Measurements from ENCODE around the gene SOCS4.
"Not testable (repeated sequence)": the region's sequence is repeated elsewhere in the genome, so short reads cannot be mapped to it uniquely, and the experiment has no call there.

SOCS4 gene

DNA sequence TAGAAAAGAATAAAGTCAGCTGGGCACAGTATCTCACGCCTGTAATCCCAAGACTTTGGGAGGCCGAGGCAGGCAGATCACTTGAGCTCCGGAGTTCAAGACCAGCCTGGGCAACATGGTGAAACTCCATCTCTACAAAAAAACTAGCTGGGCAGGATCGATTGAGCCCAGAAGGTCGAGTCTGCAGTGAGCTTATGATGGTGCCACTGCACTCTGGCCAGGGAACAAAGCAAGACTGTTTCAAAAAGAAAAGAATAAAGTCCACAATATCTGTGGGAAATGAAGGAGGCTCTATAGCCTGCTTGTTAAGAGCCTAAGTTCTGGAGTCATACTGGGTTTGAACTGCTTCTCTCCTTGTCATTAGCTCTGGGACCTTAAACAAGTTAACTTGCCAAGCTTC, 32.3 kb downstream of the SOCS4 start:
- no peaks in the 10 kb centered on the region for H3K27me3 Mint-ChIP-seq
- H3K4me1 Mint-ChIP-seq (ENCODE audit: low read depth) = peaks cover 16% of the 10 kb centered on the region
- intact Hi-C loops (cut with micrococcal nuclease) = loop anchor here (10.0 kb wide), 1 partner anchor 215 kb away; the partner anchor contains the start of gene FBXO34
- H3K27ac Mint-ChIP-seq = no peak overlapping the region
- H3K9me3 Mint-ChIP-seq = no peaks in the 10 kb centered on the region
- H3K36me3 Mint-ChIP-seq (ENCODE audit: low read depth) = peaks cover 68% of the 10 kb centered on the region
- no peak overlapping the region for H3K4me3 Mint-ChIP-seq

DNA sequence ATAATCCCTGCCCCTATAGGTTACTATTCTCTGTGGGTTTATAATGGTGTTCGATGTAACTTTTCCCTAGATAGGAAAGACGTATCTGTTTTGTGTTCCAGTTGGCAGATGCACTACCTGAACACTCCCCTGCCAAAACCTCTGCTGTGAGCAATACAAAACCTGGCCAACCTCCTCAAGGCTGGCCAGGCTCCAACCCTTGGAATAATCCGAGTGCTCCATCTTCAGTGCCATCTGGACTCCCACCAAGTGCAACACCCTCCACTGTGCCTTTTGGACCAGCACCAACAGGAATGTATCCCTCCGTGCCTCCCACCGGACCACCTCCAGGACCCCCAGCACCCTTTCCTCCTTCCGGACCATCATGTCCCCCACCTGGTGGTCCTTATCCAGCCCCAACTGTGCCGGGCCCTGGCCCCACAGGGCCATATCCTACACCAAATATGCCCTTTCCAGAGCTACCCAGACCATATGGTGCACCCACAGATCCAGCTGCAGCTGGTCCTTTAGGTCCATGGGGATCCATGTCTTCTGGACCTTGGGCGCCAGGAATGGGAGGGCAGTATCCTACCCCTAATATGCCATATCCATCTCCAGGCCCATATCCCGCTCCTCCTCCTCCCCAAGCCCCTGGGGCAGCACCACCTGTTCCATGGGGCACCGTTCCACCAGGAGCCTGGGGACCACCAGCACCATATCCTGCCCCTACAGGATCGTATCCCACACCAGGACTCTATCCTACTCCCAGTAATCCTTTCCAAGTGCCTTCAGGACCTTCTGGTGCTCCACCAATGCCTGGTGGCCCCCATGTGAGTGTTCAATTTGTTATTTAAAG, 35.7 kb downstream of the SOCS4 start:
- Mint-ChIP-seq H3K27ac (no peak overlapping the region), H3K27me3 (no peaks in the 10 kb centered on the region), H3K4me3 (no peak overlapping the region), H3K36me3 (ENCODE audit: low read depth) (peaks cover 88% of the 10 kb centered on the region), H3K4me1 (ENCODE audit: low read depth) (peaks cover 13% of the 10 kb centered on the region), H3K9me3 (no peaks in the 10 kb centered on the region)
- intact Hi-C loops (cut with micrococcal nuclease) = no loop called here

DNA sequence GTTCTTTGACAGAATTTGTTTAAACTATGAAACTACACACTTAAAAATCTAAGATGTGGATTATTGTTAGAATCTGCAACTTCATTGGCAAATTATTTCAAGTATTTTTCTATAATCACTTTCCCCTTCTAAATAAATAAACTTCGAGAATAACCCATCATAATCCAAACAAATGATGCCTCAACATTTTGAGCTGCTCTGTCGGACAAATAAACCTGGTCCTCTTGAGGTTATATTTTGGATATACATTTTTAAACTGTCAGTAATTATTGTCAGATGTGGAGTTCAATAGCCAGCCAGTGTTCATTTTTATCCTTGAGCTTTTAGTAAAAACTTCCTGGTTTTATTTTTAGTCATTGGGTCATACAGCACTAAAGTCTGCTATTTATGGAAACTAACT, 37.9 kb downstream of the SOCS4 start:
- not testable (repeated sequence) for H3K27ac Mint-ChIP-seq

DNA sequence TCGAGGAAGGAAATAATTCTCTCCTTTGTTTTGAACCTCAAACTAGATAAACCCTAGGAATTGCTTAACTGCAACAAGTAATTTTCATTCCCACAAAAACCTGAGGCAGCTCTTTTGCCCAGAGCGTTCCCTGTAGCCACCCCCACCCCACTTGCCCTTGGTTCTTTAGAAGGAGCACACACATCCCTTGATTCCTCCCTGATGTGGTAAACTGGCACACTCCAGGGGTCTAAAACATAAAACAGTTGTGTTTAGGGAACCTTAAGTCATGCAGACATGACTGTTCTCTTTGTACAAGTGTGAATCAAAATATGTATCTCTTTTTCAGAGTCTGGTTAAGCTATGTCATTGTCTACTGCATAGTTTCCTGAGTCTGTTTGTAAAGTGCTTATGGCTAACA, 38.4 kb downstream of the SOCS4 start:
- intact Hi-C loops (cut with micrococcal nuclease) = no loop called here
- Mint-ChIP-seq H3K27ac (no peak overlapping the region), H3K4me3 (no peak overlapping the region), H3K4me1 (ENCODE audit: low read depth) (peaks cover 8% of the 10 kb centered on the region), H3K36me3 (ENCODE audit: low read depth) (peaks cover 73% of the 10 kb centered on the region), H3K27me3 (no peaks in the 10 kb centered on the region), H3K9me3 (no peaks in the 10 kb centered on the region)

More for the DNA sequence above, 37.9 kb downstream of the SOCS4 start:
- peaks cover 76% of the 10 kb centered on the region for H3K36me3 Mint-ChIP-seq (ENCODE audit: low read depth)
- H3K9me3 Mint-ChIP-seq; H3K4me3 Mint-ChIP-seq; H3K4me1 Mint-ChIP-seq (ENCODE audit: low read depth); intact Hi-C loops (cut with micrococcal nuclease); H3K27me3 Mint-ChIP-seq: not testable (repeated sequence)

DNA sequence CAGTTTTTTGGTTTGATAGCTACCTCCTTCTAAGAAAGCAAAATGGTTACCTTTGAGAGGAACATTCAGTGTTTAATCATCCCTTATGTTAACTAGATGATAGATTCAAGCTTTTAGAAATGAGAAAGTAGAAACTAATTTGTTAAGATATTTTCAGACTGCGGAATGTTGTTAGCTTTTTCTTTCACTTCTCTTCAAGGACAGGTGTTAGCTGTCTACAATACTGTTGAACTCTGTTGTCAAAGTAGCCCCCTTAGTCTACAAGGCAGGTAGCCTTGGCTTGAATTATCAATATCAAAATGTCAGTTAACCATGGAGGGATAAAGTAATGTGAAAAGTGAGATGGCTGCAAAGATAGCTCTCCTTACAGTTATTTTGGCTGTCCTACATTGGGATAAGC, 39.2 kb downstream of the SOCS4 start:
- intact Hi-C loops (cut with micrococcal nuclease) = no loop called here
- H3K4me3 Mint-ChIP-seq = no peak overlapping the region
- H3K27me3 Mint-ChIP-seq = no peaks in the 10 kb centered on the region
- H3K36me3 Mint-ChIP-seq (ENCODE audit: low read depth) = peaks cover 65% of the 10 kb centered on the region
- no peak overlapping the region for H3K27ac Mint-ChIP-seq
- H3K9me3 Mint-ChIP-seq = no peaks in the 10 kb centered on the region
- peaks cover 16% of the 10 kb centered on the region for H3K4me1 Mint-ChIP-seq (ENCODE audit: low read depth)

DNA sequence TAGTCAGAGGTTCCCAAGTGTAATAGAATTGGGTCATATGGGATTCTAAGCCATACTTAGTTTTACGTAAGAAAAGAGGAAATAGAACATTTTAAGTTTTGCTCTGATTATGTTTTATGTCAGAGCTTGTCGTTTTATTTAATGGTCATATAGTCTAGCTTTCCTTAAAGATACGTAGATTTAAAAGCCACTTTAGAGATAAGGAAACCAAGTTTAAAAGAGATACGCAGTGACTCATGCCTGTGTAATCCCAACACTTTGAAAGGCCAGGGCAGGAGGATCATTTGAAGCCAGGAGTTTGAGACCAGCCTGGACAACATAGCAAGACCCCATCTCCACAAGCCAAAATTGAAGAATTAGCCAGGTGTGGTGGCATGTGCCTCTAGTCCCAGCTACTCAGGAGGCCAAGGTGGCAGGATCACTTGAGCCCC, 44.0 kb downstream of the SOCS4 start:
- Mint-ChIP-seq H3K4me3 (no peak overlapping the region), H3K27ac (peak overlapping the region; percentile 39), H3K9me3 (no peaks in the 10 kb centered on the region), H3K36me3 (ENCODE audit: low read depth) (peaks cover 20% of the 10 kb centered on the region), H3K4me1 (ENCODE audit: low read depth) (peaks cover 29% of the 10 kb centered on the region), H3K27me3 (no peaks in the 10 kb centered on the region)
- intact Hi-C loops (cut with micrococcal nuclease) = no loop called here

DNA sequence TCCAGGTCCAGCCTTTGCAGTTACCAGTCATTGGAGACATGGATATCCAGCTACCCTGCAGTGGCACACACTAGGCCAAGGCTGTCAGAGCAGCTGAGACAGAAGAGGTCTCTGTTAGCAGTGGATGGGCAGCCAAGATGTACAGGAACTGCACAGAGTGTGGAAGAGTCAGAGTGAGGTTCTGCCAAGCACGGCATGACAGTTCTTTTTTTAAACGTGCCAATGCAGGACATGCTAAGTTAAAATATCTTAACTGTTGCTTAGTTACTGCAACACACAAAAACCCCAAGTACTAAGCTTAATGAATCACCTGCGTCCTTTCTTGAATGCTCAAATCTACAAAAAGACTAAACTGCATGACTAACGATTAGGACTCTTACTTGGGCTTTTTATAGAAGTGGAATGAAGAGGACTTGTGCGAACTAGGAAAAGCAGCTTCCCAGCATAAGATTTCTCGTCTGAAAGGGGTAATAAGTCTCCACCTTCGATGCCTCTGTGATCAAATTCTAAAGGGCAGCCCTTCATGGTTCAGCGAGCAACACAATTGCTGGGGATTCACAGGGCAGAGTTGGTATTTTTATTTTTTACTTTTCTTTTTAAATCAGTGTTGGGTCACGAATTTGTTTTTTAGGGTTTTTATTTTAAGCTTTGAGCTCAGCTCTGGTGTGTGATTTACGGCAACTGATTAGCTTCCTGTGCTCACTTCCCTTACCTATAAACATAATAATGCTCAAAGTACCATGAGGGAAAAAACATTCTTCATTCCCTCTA, 45.0 kb downstream of the SOCS4 start:
- no peaks in the 10 kb centered on the region for H3K9me3 Mint-ChIP-seq
- intact Hi-C loops (cut with micrococcal nuclease) = no loop called here
- H3K27me3 Mint-ChIP-seq = no peaks in the 10 kb centered on the region
- H3K4me1 Mint-ChIP-seq (ENCODE audit: low read depth) = peaks cover 30% of the 10 kb centered on the region
- H3K36me3 Mint-ChIP-seq (ENCODE audit: low read depth) = peaks cover 9% of the 10 kb centered on the region
- no peak overlapping the region for H3K4me3 Mint-ChIP-seq
- peak overlapping the region; percentile 39 for H3K27ac Mint-ChIP-seq

DNA sequence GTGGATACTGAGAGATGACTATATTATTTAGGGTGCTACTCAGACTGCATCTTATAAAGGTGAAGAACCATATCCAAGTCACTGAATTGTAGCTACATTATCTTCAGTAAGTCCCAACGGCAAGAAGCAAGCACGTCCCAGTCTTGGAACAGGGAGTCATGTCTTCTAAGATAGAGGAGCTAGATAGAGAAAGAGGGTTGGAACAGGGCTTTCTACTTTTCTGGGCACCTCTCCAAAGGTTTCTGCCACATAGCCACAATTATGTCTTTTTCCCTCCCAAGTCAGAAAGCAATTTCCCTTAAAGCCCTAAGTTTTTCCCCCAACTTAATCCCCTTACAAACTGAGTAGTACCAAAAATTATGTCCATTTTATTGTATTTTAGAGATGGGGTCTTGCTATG, 46.8 kb downstream of the SOCS4 start:
- H3K4me1 Mint-ChIP-seq (ENCODE audit: low read depth) = peaks cover 35% of the 10 kb centered on the region
- H3K36me3 Mint-ChIP-seq (ENCODE audit: low read depth) = no peaks in the 10 kb centered on the region
- no peak overlapping the region for H3K4me3 Mint-ChIP-seq
- intact Hi-C loops (cut with micrococcal nuclease) = no loop called here
- no peaks in the 10 kb centered on the region for H3K27me3 Mint-ChIP-seq
- no peak overlapping the region for H3K27ac Mint-ChIP-seq
- H3K9me3 Mint-ChIP-seq = no peaks in the 10 kb centered on the region

DNA sequence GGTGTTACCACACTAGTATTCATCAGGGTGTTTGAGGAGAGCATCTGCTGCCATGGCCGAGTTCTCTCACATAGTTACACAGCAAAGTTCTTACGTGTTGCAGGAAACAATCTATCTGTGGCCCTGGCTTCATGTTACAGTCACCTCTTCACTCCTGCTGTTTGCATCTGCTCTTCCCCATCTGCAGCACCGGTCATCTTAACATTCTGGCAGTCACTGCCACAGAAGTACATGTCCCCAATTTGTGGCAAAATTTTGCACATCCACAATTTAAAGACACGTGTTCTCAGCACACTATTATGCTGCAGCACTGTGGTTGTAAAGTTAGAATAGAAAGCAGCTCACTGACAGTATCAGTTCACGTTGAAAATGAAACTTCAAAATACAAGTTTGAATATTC, 47.6 kb downstream of the SOCS4 start:
- peaks cover 43% of the 10 kb centered on the region for H3K4me1 Mint-ChIP-seq (ENCODE audit: low read depth)

DNA sequence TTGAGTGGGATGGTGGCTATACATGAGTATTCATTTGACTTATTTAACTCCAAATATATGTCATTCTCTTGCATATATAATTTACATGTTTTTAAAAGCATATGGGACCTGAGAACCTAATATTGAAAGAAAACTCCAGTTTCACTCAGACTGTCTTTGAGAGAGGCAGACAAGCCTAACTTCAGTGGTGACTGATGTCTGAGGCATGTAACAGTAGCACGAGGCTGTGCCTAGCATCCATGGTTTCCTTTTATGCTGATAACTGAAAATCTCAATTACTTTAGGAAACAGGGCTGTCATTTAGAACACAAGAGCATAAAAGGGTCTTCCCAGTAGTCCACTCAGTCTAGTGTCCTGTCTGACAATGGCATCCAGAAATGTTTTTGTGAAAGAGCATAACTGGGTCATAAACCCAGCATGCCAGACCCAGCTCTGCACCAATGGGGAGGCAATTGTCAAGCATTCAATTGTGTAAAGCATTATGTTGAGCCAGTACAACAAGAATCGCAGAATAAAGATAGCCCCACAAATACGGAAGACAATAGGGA, 48.7 kb downstream of the SOCS4 start:
- intact Hi-C loops (cut with micrococcal nuclease) = no loop called here
- no peaks in the 10 kb centered on the region for H3K9me3 Mint-ChIP-seq
- no peaks in the 10 kb centered on the region for H3K36me3 Mint-ChIP-seq (ENCODE audit: low read depth)
- H3K27ac Mint-ChIP-seq = no peak overlapping the region
- H3K4me1 Mint-ChIP-seq (ENCODE audit: low read depth) = peaks cover 47% of the 10 kb centered on the region
- no peaks in the 10 kb centered on the region for H3K27me3 Mint-ChIP-seq
- H3K4me3 Mint-ChIP-seq = no peak overlapping the region

More for the DNA sequence above, 47.6 kb downstream of the SOCS4 start:
- H3K4me3 Mint-ChIP-seq = no peak overlapping the region
- H3K36me3 Mint-ChIP-seq (ENCODE audit: low read depth) = no peaks in the 10 kb centered on the region
- no peaks in the 10 kb centered on the region for H3K9me3 Mint-ChIP-seq
- H3K27me3 Mint-ChIP-seq = no peaks in the 10 kb centered on the region
- intact Hi-C loops (cut with micrococcal nuclease) = no loop called here
- H3K27ac Mint-ChIP-seq = no peak overlapping the region

DNA sequence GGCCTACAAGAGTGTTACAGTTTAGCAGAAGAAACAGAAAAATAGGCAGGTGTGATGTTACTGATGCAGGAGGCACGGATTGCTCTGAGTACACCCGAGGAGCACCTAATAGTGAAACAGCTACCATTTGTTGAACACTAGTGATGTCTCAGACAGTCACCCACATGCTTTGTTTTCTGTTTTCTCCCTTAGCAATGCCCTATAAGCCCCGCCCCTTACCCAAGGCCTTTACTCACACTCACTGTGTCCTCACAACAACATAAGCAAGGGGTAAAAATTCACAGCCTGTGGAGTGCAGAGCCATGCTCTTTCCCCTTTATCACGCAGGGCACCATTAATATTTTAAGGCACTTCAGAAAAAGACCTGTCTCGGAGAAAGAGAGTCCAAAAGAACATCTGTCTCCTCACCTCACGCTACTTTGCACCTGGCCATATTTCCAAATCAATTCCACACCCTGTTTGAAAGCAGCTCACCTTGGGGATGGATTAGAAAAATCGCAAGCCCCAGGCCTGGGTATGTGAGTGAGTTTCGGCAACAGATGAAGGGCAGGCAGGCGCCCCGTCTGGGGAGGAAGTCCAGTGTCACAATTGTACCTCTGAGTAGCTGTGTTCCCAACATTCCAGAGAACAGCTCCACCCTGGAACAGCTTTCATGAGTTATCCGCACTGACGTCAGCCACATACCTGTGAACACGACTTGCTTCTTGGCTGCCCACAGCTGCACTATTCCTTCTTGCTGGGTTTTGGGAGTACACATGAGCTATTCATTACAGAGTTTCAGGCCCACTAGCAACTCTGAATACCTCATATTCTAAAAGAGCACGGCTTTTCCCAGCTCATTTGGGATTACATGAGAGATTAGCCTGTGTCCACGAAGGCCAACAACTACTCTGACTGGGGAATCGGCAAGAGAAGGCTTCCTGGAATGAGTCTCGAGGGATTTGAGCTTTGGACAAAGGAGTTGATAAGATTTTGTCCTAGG, 50.4 kb downstream of the SOCS4 start:
- Mint-ChIP-seq H3K27ac (no peak overlapping the region), H3K4me3 (no peak overlapping the region), H3K36me3 (ENCODE audit: low read depth) (no peaks in the 10 kb centered on the region), H3K27me3 (no peaks in the 10 kb centered on the region), H3K4me1 (ENCODE audit: low read depth) (peaks cover 35% of the 10 kb centered on the region), H3K9me3 (no peaks in the 10 kb centered on the region)
- intact Hi-C loops (cut with micrococcal nuclease) = no loop called here

DNA sequence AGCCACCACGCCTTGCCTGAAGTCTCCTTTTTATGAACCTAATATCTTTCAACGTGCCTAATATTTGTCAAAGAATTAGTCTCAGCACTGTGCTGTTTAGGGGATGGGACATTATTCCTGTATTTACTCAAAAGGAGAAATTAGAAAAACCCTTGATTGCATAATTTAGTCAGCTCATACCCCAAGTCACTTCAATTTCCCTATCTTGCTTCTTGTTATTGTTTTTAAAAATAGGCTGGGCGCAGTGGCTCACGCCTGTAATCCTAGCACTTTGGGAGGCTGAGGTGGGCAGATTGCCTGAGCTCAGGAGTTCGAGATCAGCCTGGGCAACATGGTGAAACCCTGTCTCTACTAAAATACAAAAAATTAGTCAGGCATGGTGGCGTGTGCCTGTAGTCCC, 52.9 kb downstream of the SOCS4 start:
- Mint-ChIP-seq H3K27ac (peak overlapping the region; percentile 77), H3K4me3 (peak overlapping the region; percentile 26), H3K4me1 (ENCODE audit: low read depth) (peaks cover 37% of the 10 kb centered on the region)
- H3K36me3 Mint-ChIP-seq (ENCODE audit: low read depth); H3K27me3 Mint-ChIP-seq; H3K9me3 Mint-ChIP-seq; intact Hi-C loops (cut with micrococcal nuclease): not testable (repeated sequence)

DNA sequence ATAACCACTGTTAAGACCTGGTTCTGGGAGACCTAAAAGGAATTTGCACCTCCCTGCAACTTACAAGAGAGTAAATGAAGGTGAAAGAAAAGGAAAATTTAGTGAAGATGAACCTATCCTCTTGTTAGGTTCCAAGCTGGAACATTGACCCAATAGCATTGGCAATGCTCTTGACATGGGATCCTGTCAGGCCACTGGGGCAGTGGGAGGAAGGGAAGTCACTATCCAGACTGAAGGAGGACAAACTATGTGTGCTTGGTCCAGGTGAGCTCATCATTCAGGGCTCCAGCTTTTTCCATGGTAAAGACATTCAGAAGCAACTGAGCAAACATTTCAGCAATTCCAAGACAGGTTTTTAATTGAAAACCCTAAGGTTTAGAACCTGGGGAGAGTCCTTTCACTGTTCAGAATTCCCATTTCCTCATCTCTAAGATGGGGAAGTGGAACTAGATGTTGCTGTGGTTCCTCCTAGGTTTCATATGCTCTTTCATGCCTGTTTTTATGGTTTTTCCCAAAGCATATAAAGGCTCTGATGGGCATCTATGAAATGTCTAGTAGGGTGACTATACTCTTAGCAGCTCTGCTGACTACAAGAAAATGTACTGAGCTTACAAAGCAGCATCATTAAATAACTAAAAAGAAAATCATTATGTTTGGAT, 57.5 kb downstream of the SOCS4 start:
- no peaks in the 10 kb centered on the region for H3K27me3 Mint-ChIP-seq
- intact Hi-C loops (cut with micrococcal nuclease) = no loop called here
- H3K36me3 Mint-ChIP-seq (ENCODE audit: low read depth) = no peaks in the 10 kb centered on the region
- no peak overlapping the region for H3K4me3 Mint-ChIP-seq
- no peaks in the 10 kb centered on the region for H3K9me3 Mint-ChIP-seq
- H3K27ac Mint-ChIP-seq = no peak overlapping the region
- peaks cover 24% of the 10 kb centered on the region for H3K4me1 Mint-ChIP-seq (ENCODE audit: low read depth)
